Keratinocyte (primary cell): ENCODE results near the gene ASPSCR1.
"Not testable (repeated sequence)": the region's sequence is repeated elsewhere in the genome, so short reads cannot be mapped to it uniquely, and the experiment has no call there.

Source experiments
- CTCF ChIP-seq, 3 experiments: IDR thresholded peaks in 1 of 3; conservative IDR thresholded peaks in 1 of 3; optimal IDR thresholded peaks in 1 of 3; 2 replicates in 2 of 3; 3 replicates in 1 of 3; pipeline versions ENCODE3 to v1.5.1; 2011; ENCODE audit warnings: low read length in 3 of 3, mild to moderate bottlenecking in 3 of 3, moderate library complexity in 2 of 3, control low read depth in 1 of 3, inconsistent platforms in 1 of 3; ENCODE audit not compliant: insufficient read depth in 2 of 3; ENCODE audit errors: extremely low read depth in 1 of 3
- EZH2 ChIP-seq: IDR thresholded peaks from one replicate; pipeline ENCODE4 v1.6.1; 2012; ENCODE audit warnings: inconsistent platforms, mild to moderate bottlenecking, low read length, moderate library complexity

- not testable (repeated sequence) for TF ChIP-seq CTCF (optimal IDR thresholded peaks at IDR 0.05 in 1 of 3, IDR thresholded peaks at IDR 0.05 in 1 of 3, conservative IDR thresholded peaks at IDR 0.05 in 1 of 3; ENCODE audit: extremely low read depth in 1 of 3, insufficient read depth in 2 of 3, low read length in 3 of 3); EZH2
Observed at GRCh38 chr17:81953443-81953842, 24.0 kb upstream of the ASPSCR1 start.
